Panc1 (cell line): ENCODE data around the gene CHST1. TPM values are rescaled to one million over a fixed set of nuclear protein-coding genes. Genes with fewer than 3 reads are reported as not detected.

ENCODE experiments used
- ATAC-seq: fragments of 200-7000 bp; cut with Tn5 transposase; 2 replicates; pipeline ENCODE4 v1.9.1; 2020; ENCODE audit warnings: mild to moderate bottlenecking, moderate library complexity
- BruUV-seq: library from RNA; stranded (reverse); fragments of 400-500 nt; replicated peaks from 2 replicates; lab custom pipeline; 2021; lab: Mats Ljungman, UMichigan
- CTCF ChIA-PET: fragments of 300-600 bp; sonication (Branson Sonifier 250); formaldehyde crosslinking; loops from one replicate; lab custom pipeline; 2022; ENCODE audit warnings: antibody characterized with exemption; lab: Charles Lee
- POLR2A ChIA-PET: fragments of 300-600 bp; sonication (Branson Sonifier 250); formaldehyde crosslinking; loops from one replicate; lab custom pipeline; 2022; ENCODE audit warnings: antibody characterized with exemption; lab: Charles Lee
- DNase-seq: peaks from one replicate; pipeline ENCODE4 v3.0.0-alpha.2; 2010; ENCODE audit warnings: low read depth, low spot score
- H3K27ac ChIP-seq: 2 replicates; pipeline ENCODE4 v1.5.1; 2011; ENCODE audit warnings: mild to moderate bottlenecking, low read length, inconsistent platforms
- H3K27me3 ChIP-seq: fragments of 200-500 bp; sonication (Bioruptor generic); 2 replicates; pipeline ENCODE4 v1.6.0; 2014; ENCODE audit warnings: low read length, inconsistent platforms; ENCODE audit not compliant: control insufficient read depth, insufficient read depth
- H3K36me3 ChIP-seq: fragments of 200-500 bp; sonication (Bioruptor generic); 2 replicates; pipeline ENCODE4 v1.5.1; 2014; ENCODE audit warnings: inconsistent platforms, mild to moderate bottlenecking, low read length, moderate library complexity; ENCODE audit not compliant: control insufficient read depth, insufficient read depth
- H3K4me1 ChIP-seq: 2 replicates; pipeline ENCODE4 v1.5.1; 2011; ENCODE audit warnings: inconsistent platforms, mild to moderate bottlenecking, low read length, moderate library complexity; ENCODE audit not compliant: control insufficient read depth, insufficient read depth
- H3K4me3 ChIP-seq, 2 experiments: 2 replicates each; pipeline ENCODE4 v1.5.1; 2011 to 2012; ENCODE audit warnings: low read depth in 2 of 2, low read length in 2 of 2, mild to moderate bottlenecking in 2 of 2, inconsistent platforms in 1 of 2, moderate library complexity in 1 of 2
- H3K9me3 ChIP-seq: fragments of 200-500 bp; sonication (Bioruptor generic); 2 replicates; pipeline ENCODE4 v1.5.1; 2014; ENCODE audit warnings: low read depth, mild to moderate bottlenecking, inconsistent platforms, low read length, moderate library complexity; ENCODE audit not compliant: control insufficient read depth, insufficient read depth
- CTCF ChIP-seq: fragments of 450-650 bp; IDR thresholded peaks from 2 replicates; pipeline ENCODE4 v1.5.1; 2017; ENCODE audit warnings: mild to moderate bottlenecking
- POLR2AphosphoS5 ChIP-seq: IDR thresholded peaks from 2 replicates; pipeline ENCODE4 v1.6.1; 2012; ENCODE audit warnings: mild to moderate bottlenecking, low read depth, low read length, moderate library complexity
- REST ChIP-seq, 2 experiments: IDR thresholded peaks; 2 replicates each; pipeline ENCODE4 v1.6.1; 2011 to 2012; ENCODE audit warnings: low read depth in 2 of 2, control low read depth in 1 of 2, low read length in 1 of 2, mild to moderate bottlenecking in 1 of 2, moderate library complexity in 1 of 2; ENCODE audit not compliant: insufficient read depth in 1 of 2
- SIN3A ChIP-seq: IDR thresholded peaks from 2 replicates; pipeline ENCODE4 v1.6.1; 2012; ENCODE audit warnings: low read depth, mild to moderate bottlenecking, low read length, moderate library complexity, borderline replicate concordance; ENCODE audit not compliant: insufficient read depth
- TCF7L2 ChIP-seq: IDR thresholded peaks from 2 replicates; pipeline ENCODE4 v1.6.1; 2011; ENCODE audit warnings: mild to moderate bottlenecking, low read depth, low read length, inconsistent platforms
- in situ Hi-C: cut with HindIII; loops from 2 replicates; pipeline ENCODE4 v1.10.0; 2016; ENCODE audit warnings: low sequenced_read_pairs, low pct_unique_long_range_greater_than_20kb
- intact Hi-C: fragments of 100-400 bp; cut with micrococcal nuclease; formaldehyde crosslinking; loops from one replicate; pipeline ENCODE4 v1.10.0; 2022; ENCODE audit not compliant: unreplicated experiment
- total RNA-seq: library from RNA; stranded (reverse); gene quantifications from one replicate; pipeline ENCODE4 v1.2.1, GENCODE V29; 2021; ENCODE audit not compliant: unreplicated experiment

The CHST1 gene
- total RNA-seq, 1 experiment from 2014 or later = not detected

DNA sequence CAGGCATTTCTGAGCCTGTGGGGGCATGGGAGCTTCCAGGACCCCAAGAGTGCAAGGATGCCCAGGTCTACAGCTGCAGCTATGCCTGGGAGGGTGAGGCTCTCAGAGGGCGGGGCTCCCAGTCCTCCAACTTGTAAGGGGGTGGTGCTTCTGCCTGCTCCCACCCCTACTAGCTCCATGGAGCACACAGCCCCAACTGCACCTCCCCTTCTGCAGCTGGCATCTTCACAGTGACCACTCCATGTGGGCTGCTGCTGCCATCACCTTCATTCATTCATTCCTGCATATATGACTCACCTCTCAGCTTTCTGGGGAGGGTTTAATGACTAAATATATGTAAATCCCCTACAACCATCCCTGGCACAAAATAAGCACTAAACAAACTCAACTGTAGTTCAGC lies 43.8 kb downstream of the CHST1 start:
- intact Hi-C loops = no loop called here
- ChIA-PET CTCF (no interaction called here), POLR2A (no interaction called here)
- H3K36me3 ChIP-seq = no peaks in the 10 kb centered on the region
- H3K27me3 ChIP-seq = peaks cover 8% of the 10 kb centered on the region
- no peaks in the 10 kb centered on the region for H3K4me1 ChIP-seq
- no peak for TF ChIP-seq POLR2AphosphoS5
- no peak for TF ChIP-seq SIN3A
- no peak for TF ChIP-seq CTCF
- no peak for TF ChIP-seq TCF7L2
- no peak for TF ChIP-seq REST (IDR thresholded peaks at IDR 0.05; ENCODE audit: insufficient read depth in 1 of 2, low read depth in 2 of 2, low read length in 1 of 2)
- no peak for ATAC-seq
- BruUV-seq = no TSS peak
- no peak overlapping the region for H3K4me3 ChIP-seq
- H3K27ac ChIP-seq = no peak overlapping the region
- peaks cover 3% of the 10 kb centered on the region; the same call in 1 of the 2 replicates for H3K9me3 ChIP-seq
- in situ Hi-C loops = no loop called here
- no peak for DNase-seq

DNA sequence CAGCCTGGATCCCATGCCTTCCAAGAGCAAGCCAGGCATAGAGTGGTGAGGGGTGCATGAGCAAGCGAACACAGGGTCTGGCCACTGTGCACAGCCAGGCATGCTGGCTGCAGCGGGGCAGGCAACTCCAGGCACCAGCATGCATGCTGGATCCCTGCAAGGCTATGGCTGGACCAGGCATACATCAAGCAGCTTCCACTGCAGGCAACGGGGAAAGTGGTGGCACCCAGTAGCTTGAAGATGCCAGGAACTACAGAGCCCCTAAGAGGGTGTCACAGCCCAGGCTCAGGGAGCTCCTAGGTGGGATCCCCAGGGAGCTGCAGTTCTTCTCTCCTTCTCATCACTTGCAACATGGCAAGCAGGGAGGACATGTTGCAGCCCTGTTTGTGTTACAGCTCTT lies 45.2 kb downstream of the CHST1 start:
- TF ChIP-seq POLR2AphosphoS5 = no peak
- no peak for TF ChIP-seq SIN3A
- TF ChIP-seq TCF7L2 = no peak
- TF ChIP-seq CTCF = no peak
- no peak for TF ChIP-seq REST (IDR thresholded peaks at IDR 0.05; ENCODE audit: insufficient read depth in 1 of 2, low read depth in 2 of 2, low read length in 1 of 2)
- Histone ChIP-seq H3K36me3 (no peaks in the 10 kb centered on the region), H3K4me3 (no peak overlapping the region), H3K27ac (no peak overlapping the region), H3K27me3 (peaks cover 9% of the 10 kb centered on the region), H3K4me1 (no peaks in the 10 kb centered on the region), H3K9me3 (peaks cover 3% of the 10 kb centered on the region; the same call in 1 of the 2 replicates)
- ChIA-PET CTCF (interaction anchor here (0.5 kb wide), 1 partner anchor 20 kb away, joined by 6 read pairs; no protein-coding TSS in a partner anchor), POLR2A (no interaction called here)
- ATAC-seq (no peak), DNase-seq (no peak)
- in situ Hi-C loops = no loop called here
- no TSS peak for BruUV-seq
- intact Hi-C loops = no loop called here
